Measurements from ENCODE around the gene LRP11.

DNA sequence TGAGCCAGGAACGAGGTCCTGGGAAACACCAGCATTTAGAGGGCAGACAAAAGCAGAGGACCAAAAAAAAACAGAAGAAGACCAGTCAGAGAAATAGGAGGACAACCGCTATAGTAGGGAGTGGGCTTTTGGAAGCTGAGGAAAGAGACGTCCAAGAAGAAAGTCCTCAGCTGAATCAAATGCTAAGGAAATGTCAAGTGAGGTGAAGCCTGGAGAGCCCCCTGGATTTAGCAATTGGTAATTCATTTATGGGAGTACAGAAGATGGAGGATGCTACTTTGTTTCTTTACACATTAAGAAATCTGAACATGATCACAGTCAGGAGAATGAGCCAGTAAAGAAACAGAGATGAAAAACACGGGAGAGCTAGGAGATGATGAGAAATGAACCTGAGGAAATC is 41.1 kb downstream of the LRP11 start:
- TF ChIP-seq, protein P1, sequence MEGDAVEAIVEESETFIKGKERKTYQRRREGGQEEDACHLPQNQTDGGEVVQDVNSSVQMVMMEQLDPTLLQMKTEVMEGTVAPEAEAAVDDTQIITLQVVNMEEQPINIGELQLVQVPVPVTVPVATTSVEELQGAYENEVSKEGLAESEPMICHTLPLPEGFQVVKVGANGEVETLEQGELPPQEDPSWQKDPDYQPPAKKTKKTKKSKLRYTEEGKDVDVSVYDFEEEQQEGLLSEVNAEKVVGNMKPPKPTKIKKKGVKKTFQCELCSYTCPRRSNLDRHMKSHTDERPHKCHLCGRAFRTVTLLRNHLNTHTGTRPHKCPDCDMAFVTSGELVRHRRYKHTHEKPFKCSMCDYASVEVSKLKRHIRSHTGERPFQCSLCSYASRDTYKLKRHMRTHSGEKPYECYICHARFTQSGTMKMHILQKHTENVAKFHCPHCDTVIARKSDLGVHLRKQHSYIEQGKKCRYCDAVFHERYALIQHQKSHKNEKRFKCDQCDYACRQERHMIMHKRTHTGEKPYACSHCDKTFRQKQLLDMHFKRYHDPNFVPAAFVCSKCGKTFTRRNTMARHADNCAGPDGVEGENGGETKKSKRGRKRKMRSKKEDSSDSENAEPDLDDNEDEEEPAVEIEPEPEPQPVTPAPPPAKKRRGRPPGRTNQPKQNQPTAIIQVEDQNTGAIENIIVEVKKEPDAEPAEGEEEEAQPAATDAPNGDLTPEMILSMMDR (IDR thresholded peaks at IDR 0.05) = no peak
- TF ChIP-seq POLR2A (IDR thresholded peaks at IDR 0.05) = no peak
